Panc1 (cell line): ENCODE measurements around the gene ZNF664. TPM values are rescaled to one million over a fixed set of nuclear protein-coding genes. Genes with fewer than 3 reads are reported as not detected.

ENCODE experiments used
- ATAC-seq: fragments of 200-7000 bp; cut with Tn5 transposase; 2 replicates; pipeline ENCODE4 v1.9.1; 2020; ENCODE audit warnings: mild to moderate bottlenecking, moderate library complexity
- BruUV-seq: library from RNA; stranded (reverse); fragments of 400-500 nt; replicated peaks from 2 replicates; lab custom pipeline; 2021; lab: Mats Ljungman, UMichigan
- CTCF ChIA-PET: fragments of 300-600 bp; sonication (Branson Sonifier 250); formaldehyde crosslinking; loops from one replicate; lab custom pipeline; 2022; ENCODE audit warnings: antibody characterized with exemption; lab: Charles Lee
- POLR2A ChIA-PET: fragments of 300-600 bp; sonication (Branson Sonifier 250); formaldehyde crosslinking; loops from one replicate; lab custom pipeline; 2022; ENCODE audit warnings: antibody characterized with exemption; lab: Charles Lee
- DNase-seq: peaks from one replicate; pipeline ENCODE4 v3.0.0-alpha.2; 2010; ENCODE audit warnings: low read depth, low spot score
- H3K27ac ChIP-seq: 2 replicates; pipeline ENCODE4 v1.5.1; 2011; ENCODE audit warnings: mild to moderate bottlenecking, low read length, inconsistent platforms
- H3K27me3 ChIP-seq: fragments of 200-500 bp; sonication (Bioruptor generic); 2 replicates; pipeline ENCODE4 v1.6.0; 2014; ENCODE audit warnings: low read length, inconsistent platforms; ENCODE audit not compliant: control insufficient read depth, insufficient read depth
- H3K36me3 ChIP-seq: fragments of 200-500 bp; sonication (Bioruptor generic); 2 replicates; pipeline ENCODE4 v1.5.1; 2014; ENCODE audit warnings: inconsistent platforms, mild to moderate bottlenecking, low read length, moderate library complexity; ENCODE audit not compliant: control insufficient read depth, insufficient read depth
- H3K4me1 ChIP-seq: 2 replicates; pipeline ENCODE4 v1.5.1; 2011; ENCODE audit warnings: inconsistent platforms, mild to moderate bottlenecking, low read length, moderate library complexity; ENCODE audit not compliant: control insufficient read depth, insufficient read depth
- H3K4me3 ChIP-seq, 2 experiments: 2 replicates each; pipeline ENCODE4 v1.5.1; 2011 to 2012; ENCODE audit warnings: low read depth in 2 of 2, low read length in 2 of 2, mild to moderate bottlenecking in 2 of 2, inconsistent platforms in 1 of 2, moderate library complexity in 1 of 2
- H3K9me3 ChIP-seq: fragments of 200-500 bp; sonication (Bioruptor generic); 2 replicates; pipeline ENCODE4 v1.5.1; 2014; ENCODE audit warnings: low read depth, mild to moderate bottlenecking, inconsistent platforms, low read length, moderate library complexity; ENCODE audit not compliant: control insufficient read depth, insufficient read depth
- POLR2AphosphoS5 ChIP-seq: IDR thresholded peaks from 2 replicates; pipeline ENCODE4 v1.6.1; 2012; ENCODE audit warnings: mild to moderate bottlenecking, low read depth, low read length, moderate library complexity
- SIN3A ChIP-seq: IDR thresholded peaks from 2 replicates; pipeline ENCODE4 v1.6.1; 2012; ENCODE audit warnings: low read depth, mild to moderate bottlenecking, low read length, moderate library complexity, borderline replicate concordance; ENCODE audit not compliant: insufficient read depth
- TCF7L2 ChIP-seq: IDR thresholded peaks from 2 replicates; pipeline ENCODE4 v1.6.1; 2011; ENCODE audit warnings: mild to moderate bottlenecking, low read depth, low read length, inconsistent platforms
- in situ Hi-C: cut with HindIII; loops from 2 replicates; pipeline ENCODE4 v1.10.0; 2016; ENCODE audit warnings: low sequenced_read_pairs, low pct_unique_long_range_greater_than_20kb
- intact Hi-C: fragments of 100-400 bp; cut with micrococcal nuclease; formaldehyde crosslinking; loops from one replicate; pipeline ENCODE4 v1.10.0; 2022; ENCODE audit not compliant: unreplicated experiment
- total RNA-seq: library from RNA; stranded (reverse); gene quantifications from one replicate; pipeline ENCODE4 v1.2.1, GENCODE V29; 2021; ENCODE audit not compliant: unreplicated experiment
- TF ChIP-seq, protein P1 (sequence below), 2 experiments: IDR thresholded peaks; 2 replicates each; pipeline ENCODE4 v1.6.1; 2011 to 2012; ENCODE audit warnings: low read depth in 2 of 2, control low read depth in 1 of 2, low read length in 1 of 2, mild to moderate bottlenecking in 1 of 2, moderate library complexity in 1 of 2; ENCODE audit not compliant: insufficient read depth in 1 of 2
- TF ChIP-seq, protein P2 (sequence below): fragments of 450-650 bp; IDR thresholded peaks from 2 replicates; pipeline ENCODE4 v1.5.1; 2017; ENCODE audit warnings: mild to moderate bottlenecking

Gene ZNF664
- total RNA-seq, 1 experiment from 2014 or later = 115 TPM

DNA sequence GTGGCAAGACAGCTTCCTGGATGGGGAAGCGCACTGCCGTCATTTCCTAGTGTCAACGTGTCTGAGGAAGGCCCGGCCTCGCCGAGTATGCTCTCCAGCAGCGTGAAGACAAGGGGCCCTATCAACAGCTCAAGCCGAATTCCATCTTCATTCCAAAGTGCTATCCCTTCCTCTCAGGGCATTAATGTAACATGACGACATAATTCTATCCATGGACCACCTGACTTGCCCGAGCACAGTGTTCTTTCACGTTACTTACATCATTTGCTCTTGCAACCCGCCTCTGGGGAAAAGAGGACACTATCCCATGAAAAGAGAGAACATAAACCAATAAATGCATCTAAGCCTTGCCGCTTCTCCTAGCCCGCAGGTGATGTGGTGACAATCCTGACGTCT lies 23.2 kb upstream of the ZNF664 start:
- no peak for TF ChIP-seq SIN3A
- no peak for TF ChIP-seq TCF7L2
- TF ChIP-seq, protein P1, sequence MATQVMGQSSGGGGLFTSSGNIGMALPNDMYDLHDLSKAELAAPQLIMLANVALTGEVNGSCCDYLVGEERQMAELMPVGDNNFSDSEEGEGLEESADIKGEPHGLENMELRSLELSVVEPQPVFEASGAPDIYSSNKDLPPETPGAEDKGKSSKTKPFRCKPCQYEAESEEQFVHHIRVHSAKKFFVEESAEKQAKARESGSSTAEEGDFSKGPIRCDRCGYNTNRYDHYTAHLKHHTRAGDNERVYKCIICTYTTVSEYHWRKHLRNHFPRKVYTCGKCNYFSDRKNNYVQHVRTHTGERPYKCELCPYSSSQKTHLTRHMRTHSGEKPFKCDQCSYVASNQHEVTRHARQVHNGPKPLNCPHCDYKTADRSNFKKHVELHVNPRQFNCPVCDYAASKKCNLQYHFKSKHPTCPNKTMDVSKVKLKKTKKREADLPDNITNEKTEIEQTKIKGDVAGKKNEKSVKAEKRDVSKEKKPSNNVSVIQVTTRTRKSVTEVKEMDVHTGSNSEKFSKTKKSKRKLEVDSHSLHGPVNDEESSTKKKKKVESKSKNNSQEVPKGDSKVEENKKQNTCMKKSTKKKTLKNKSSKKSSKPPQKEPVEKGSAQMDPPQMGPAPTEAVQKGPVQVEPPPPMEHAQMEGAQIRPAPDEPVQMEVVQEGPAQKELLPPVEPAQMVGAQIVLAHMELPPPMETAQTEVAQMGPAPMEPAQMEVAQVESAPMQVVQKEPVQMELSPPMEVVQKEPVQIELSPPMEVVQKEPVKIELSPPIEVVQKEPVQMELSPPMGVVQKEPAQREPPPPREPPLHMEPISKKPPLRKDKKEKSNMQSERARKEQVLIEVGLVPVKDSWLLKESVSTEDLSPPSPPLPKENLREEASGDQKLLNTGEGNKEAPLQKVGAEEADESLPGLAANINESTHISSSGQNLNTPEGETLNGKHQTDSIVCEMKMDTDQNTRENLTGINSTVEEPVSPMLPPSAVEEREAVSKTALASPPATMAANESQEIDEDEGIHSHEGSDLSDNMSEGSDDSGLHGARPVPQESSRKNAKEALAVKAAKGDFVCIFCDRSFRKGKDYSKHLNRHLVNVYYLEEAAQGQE (IDR thresholded peaks at IDR 0.05; ENCODE audit: insufficient read depth in 1 of 2, low read depth in 2 of 2, low read length in 1 of 2) = no peak
- TF ChIP-seq POLR2AphosphoS5 = no peak
- TF ChIP-seq, protein P2, sequence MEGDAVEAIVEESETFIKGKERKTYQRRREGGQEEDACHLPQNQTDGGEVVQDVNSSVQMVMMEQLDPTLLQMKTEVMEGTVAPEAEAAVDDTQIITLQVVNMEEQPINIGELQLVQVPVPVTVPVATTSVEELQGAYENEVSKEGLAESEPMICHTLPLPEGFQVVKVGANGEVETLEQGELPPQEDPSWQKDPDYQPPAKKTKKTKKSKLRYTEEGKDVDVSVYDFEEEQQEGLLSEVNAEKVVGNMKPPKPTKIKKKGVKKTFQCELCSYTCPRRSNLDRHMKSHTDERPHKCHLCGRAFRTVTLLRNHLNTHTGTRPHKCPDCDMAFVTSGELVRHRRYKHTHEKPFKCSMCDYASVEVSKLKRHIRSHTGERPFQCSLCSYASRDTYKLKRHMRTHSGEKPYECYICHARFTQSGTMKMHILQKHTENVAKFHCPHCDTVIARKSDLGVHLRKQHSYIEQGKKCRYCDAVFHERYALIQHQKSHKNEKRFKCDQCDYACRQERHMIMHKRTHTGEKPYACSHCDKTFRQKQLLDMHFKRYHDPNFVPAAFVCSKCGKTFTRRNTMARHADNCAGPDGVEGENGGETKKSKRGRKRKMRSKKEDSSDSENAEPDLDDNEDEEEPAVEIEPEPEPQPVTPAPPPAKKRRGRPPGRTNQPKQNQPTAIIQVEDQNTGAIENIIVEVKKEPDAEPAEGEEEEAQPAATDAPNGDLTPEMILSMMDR = no peak
- ChIA-PET POLR2A (interaction anchor here (0.6 kb wide), 1 partner anchor 9 kb away, joined by 5 read pairs; no protein-coding TSS in a partner anchor), CTCF (no interaction called here)
- DNase-seq (no peak), ATAC-seq (no peak)
- in situ Hi-C loops (no loop called here), intact Hi-C loops (no loop called here)
- no peaks in the 10 kb centered on the region for H3K9me3 ChIP-seq
- no peaks in the 10 kb centered on the region; the same call in 1 of the 2 replicates for H3K4me1 ChIP-seq
- no peak overlapping the region for H3K27ac ChIP-seq
- no peaks in the 10 kb centered on the region for H3K27me3 ChIP-seq
- no peak overlapping the region for H3K4me3 ChIP-seq
- BruUV-seq = no TSS peak
- H3K36me3 ChIP-seq = no peaks in the 10 kb centered on the region

DNA sequence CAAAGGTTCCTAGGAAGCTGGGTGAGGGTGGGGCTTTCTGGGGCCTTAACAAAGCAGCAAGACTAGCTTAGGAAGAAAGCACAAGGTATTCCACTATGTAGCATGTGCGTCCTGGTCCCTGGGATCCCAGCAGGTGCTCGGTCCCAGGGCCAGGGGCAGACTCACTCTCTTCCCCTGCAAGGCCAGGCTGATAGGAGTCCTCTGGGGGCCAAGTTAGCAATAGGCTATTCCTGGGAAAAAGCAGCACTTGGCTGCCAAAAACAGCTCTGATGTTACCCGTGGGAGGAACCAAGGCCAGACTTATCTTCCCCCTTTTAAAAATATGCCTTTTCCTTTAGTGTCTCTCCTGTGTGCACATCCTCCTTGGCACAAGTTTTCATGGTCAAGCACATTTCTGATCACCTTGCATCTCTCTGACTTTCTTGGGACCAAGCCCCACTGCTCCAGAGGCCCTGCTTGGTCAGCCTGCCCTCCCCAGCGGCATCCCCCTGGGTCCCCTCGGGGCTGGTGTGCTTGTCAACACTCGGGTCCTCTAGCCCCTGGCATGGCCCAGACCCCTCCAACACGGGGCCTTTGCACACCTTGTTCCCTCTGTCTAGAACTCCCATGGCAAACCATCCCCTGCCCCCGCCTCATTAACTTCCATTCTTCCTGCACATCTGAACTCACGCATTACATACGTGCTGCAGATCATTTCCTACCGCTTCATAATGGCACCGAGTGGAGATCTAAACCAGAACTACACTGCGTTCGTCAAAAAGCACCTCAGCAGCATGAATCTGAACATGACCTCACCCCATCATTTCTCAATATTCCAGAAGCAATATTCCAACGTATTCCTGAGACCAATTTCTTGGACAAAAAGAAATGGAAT lies 22.3 kb upstream of the ZNF664 start:
- H3K9me3 ChIP-seq = no peaks in the 10 kb centered on the region
- no peak for DNase-seq
- intact Hi-C loops (no loop called here), in situ Hi-C loops (no loop called here)
- H3K4me3 ChIP-seq = no peak overlapping the region
- TF ChIP-seq SIN3A (no peak), POLR2AphosphoS5 (no peak), TCF7L2 (no peak)
- TF ChIP-seq, protein P2 = no peak
- TF ChIP-seq, protein P1 (IDR thresholded peaks at IDR 0.05; ENCODE audit: insufficient read depth in 1 of 2, low read depth in 2 of 2, low read length in 1 of 2) = no peak
- ATAC-seq = no peak
- H3K4me1 ChIP-seq = no peaks in the 10 kb centered on the region; the same call in 1 of the 2 replicates
- no TSS peak for BruUV-seq
- CTCF ChIA-PET = no interaction called here
- no peaks in the 10 kb centered on the region for H3K27me3 ChIP-seq
- H3K36me3 ChIP-seq = no peaks in the 10 kb centered on the region
- POLR2A ChIA-PET = interaction anchor here (0.6 kb wide), 1 partner anchor 8 kb away, joined by 5 read pairs; no protein-coding TSS in a partner anchor
- H3K27ac ChIP-seq = no peak overlapping the region
